GM20000 (cell line): ENCODE data around the gene IL26.
A peak's percentile ranks its signal among the peaks of the same experiment; 100 is the strongest.

Experiments used
- DNase-seq: peaks from one replicate; pipeline ENCODE4 v3.0.0; 2012; ENCODE audit warnings: low spot score
- TF ChIP-seq, protein P1 (sequence below): IDR thresholded peaks from 2 replicates; pipeline ENCODE4 v1.5.1; 2012; ENCODE audit warnings: mild to moderate bottlenecking, control low read depth; ENCODE audit errors: extremely low read depth, missing control alignments

IL26 gene

GRCh38 chr12:68240079-68240478 lies 14.5 kb upstream of the IL26 start:
- DNase-seq: no peak
- TF ChIP-seq, protein P1, sequence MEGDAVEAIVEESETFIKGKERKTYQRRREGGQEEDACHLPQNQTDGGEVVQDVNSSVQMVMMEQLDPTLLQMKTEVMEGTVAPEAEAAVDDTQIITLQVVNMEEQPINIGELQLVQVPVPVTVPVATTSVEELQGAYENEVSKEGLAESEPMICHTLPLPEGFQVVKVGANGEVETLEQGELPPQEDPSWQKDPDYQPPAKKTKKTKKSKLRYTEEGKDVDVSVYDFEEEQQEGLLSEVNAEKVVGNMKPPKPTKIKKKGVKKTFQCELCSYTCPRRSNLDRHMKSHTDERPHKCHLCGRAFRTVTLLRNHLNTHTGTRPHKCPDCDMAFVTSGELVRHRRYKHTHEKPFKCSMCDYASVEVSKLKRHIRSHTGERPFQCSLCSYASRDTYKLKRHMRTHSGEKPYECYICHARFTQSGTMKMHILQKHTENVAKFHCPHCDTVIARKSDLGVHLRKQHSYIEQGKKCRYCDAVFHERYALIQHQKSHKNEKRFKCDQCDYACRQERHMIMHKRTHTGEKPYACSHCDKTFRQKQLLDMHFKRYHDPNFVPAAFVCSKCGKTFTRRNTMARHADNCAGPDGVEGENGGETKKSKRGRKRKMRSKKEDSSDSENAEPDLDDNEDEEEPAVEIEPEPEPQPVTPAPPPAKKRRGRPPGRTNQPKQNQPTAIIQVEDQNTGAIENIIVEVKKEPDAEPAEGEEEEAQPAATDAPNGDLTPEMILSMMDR: no peak

GRCh38 chr12:68239309-68239982 lies 13.8 kb upstream of the IL26 start:
- TF ChIP-seq, protein P1: no peak
- DNase-seq: no peak

DNA sequence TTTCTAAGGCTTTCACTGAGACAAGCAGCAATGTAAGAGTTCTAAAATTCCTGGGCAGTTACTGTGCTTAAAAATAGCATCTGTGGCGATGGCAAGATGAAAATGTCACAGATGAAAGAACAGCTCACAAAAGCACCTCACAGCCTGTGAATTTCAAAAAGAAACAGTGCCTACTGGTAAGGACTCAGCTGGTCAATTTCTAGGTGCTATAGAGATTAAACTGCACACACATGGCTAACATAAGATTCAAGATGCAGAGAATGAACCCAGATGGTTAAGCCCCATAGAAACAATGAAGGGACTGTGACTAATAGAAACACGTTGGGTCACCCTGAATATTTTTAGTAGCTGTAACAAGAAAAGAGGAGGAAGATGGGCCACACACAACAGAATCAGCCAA lies 12.0 kb upstream of the IL26 start:
- no peak for DNase-seq
- TF ChIP-seq, protein P1: no peak

DNA sequence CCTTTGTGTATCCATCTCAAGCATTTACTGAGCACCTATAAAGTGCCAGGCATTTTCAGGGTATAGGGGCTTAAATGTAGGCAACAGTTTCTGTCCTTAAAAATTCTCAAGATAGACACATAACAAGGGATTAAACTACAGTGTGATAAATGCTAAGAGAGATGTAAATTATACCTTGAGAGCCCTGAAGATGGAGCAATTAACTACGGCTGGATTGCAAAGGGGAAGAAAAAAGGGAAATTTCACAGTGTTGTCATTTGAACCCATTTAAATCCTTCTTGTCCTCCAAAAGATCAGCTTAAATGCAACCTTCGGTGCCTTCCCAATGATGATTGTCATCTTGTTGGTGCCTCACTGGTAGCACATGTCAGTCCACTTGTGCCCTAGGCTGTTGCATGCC lies 11.5 kb upstream of the IL26 start:
- no peak for DNase-seq
- TF ChIP-seq, protein P1: no peak

GRCh38 chr12:68236421-68237059 lies 10.9 kb upstream of the IL26 start:
- TF ChIP-seq, protein P1: no peak
- DNase-seq: peak; percentile 52

DNA sequence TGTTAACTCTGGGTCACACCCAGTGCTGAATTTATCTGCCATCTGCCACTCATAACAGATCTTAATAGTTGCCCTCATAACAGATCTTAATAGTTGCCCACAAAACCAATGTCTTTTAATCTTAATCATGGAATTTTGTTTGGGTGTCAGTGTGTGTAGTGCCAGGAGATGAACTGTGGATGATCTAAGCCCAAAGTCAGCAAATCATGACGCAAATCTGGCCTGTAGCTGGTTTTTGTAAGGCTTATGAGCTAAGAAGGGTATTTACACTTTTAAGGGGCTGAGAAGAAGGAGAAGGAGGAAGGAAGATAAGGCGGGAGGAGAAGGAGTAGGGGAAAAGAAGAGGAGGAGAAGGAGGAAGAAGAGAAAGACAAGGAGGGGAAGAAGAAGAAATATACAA lies 10.0 kb upstream of the IL26 start:
- DNase-seq: no peak
- TF ChIP-seq, protein P1: no peak

- TF ChIP-seq, protein P1: no peak
- no peak for DNase-seq
Observed at GRCh38 chr12:68234140-68234539, 8.5 kb upstream of the IL26 start.
